ENCODE data around the gene CFAP100.

CFAP100 gene

GRCh38 chr3:126352476-126353454 lies 41.9 kb upstream of the CFAP100 start:
- TF ChIP-seq ZNF274 (IDR thresholded peaks at IDR 0.05; ENCODE audit: low read depth, low read length) = no peak
- no peak overlapping the region for H3K4me3 ChIP-seq (ENCODE audit: low read length)

- no peak overlapping the region for H3K4me3 ChIP-seq (ENCODE audit: low read length)
- TF ChIP-seq ZNF274 (IDR thresholded peaks at IDR 0.05; ENCODE audit: low read depth, low read length) = no peak
Observed at GRCh38 chr3:126353694-126354321, 40.9 kb upstream of the CFAP100 start.

- TF ChIP-seq ZNF274 (IDR thresholded peaks at IDR 0.05; ENCODE audit: low read depth, low read length) = no peak
- H3K4me3 ChIP-seq (ENCODE audit: low read length) = no peak overlapping the region
Observed at GRCh38 chr3:126354776-126355175, 39.9 kb upstream of the CFAP100 start.

GRCh38 chr3:126355251-126355650 lies 39.5 kb upstream of the CFAP100 start:
- no peak overlapping the region for H3K4me3 ChIP-seq (ENCODE audit: low read length)
- no peak for TF ChIP-seq ZNF274 (IDR thresholded peaks at IDR 0.05; ENCODE audit: low read depth, low read length)

- no peak for TF ChIP-seq ZNF274 (IDR thresholded peaks at IDR 0.05; ENCODE audit: low read depth, low read length)
- H3K4me3 ChIP-seq (ENCODE audit: low read length) = no peak overlapping the region
Observed at GRCh38 chr3:126355777-126356372, 38.8 kb upstream of the CFAP100 start.

GRCh38 chr3:126356373-126357264 lies 38.1 kb upstream of the CFAP100 start:
- H3K4me3 ChIP-seq (ENCODE audit: low read length) = peak overlapping the region; percentile 47; the same call in 1 of the 2 replicates
- no peak for TF ChIP-seq ZNF274 (IDR thresholded peaks at IDR 0.05; ENCODE audit: low read depth, low read length)

- TF ChIP-seq ZNF274 (IDR thresholded peaks at IDR 0.05; ENCODE audit: low read depth, low read length) = no peak
- peak within 1 kb of the TSS; percentile 54; the same call in 1 of the 2 replicates for H3K4me3 ChIP-seq (ENCODE audit: low read length)
Observed at GRCh38 chr3:126357295-126358037, 37.2 kb upstream of the CFAP100 start, which contains the start of gene KLF15. KLF15 (minus strand) TSS chr3:126357408; CDS start chr3:126352922, 4,486 bp downstream.

- no peak overlapping the region; the same call in 1 of the 2 replicates for H3K4me3 ChIP-seq (ENCODE audit: low read length)
- TF ChIP-seq ZNF274 (IDR thresholded peaks at IDR 0.05; ENCODE audit: low read depth, low read length) = no peak
Observed at GRCh38 chr3:126358038-126358815, 36.5 kb upstream of the CFAP100 start.

GRCh38 chr3:126358816-126359181 lies 35.9 kb upstream of the CFAP100 start:
- TF ChIP-seq ZNF274 (IDR thresholded peaks at IDR 0.05; ENCODE audit: low read depth, low read length) = no peak
- no peak overlapping the region for H3K4me3 ChIP-seq (ENCODE audit: low read length)

- TF ChIP-seq ZNF274 (IDR thresholded peaks at IDR 0.05; ENCODE audit: low read depth, low read length) = no peak
- H3K4me3 ChIP-seq (ENCODE audit: low read length) = no peak overlapping the region
Observed at GRCh38 chr3:126360046-126360713, 34.5 kb upstream of the CFAP100 start.

GRCh38 chr3:126360714-126361060 lies 34.0 kb upstream of the CFAP100 start:
- no peak overlapping the region for H3K4me3 ChIP-seq (ENCODE audit: low read length)
- TF ChIP-seq ZNF274 (IDR thresholded peaks at IDR 0.05; ENCODE audit: low read depth, low read length) = no peak

GRCh38 chr3:126361211-126361610 lies 33.5 kb upstream of the CFAP100 start:
- H3K4me3 ChIP-seq (ENCODE audit: low read length) = no peak overlapping the region
- no peak for TF ChIP-seq ZNF274 (IDR thresholded peaks at IDR 0.05; ENCODE audit: low read depth, low read length)
